DND-41 (cell line): ENCODE results near the gene SLCO1B1.

Experiments used
- EZH2 ChIP-seq: IDR thresholded peaks from 3 replicates; pipeline ENCODE4 v1.6.1; 2012; ENCODE audit warnings: borderline replicate concordance, low read depth, mild to moderate bottlenecking, moderate library complexity, low read length, inconsistent platforms; ENCODE audit not compliant: severe bottlenecking
- TF ChIP-seq, protein P1 (sequence below): IDR thresholded peaks from 2 replicates; pipeline ENCODE4 v1.5.1; 2012; ENCODE audit warnings: borderline replicate concordance, low read length, moderate library complexity, mild to moderate bottlenecking; ENCODE audit not compliant: poor library complexity, severe bottlenecking; ENCODE audit errors: extremely low read depth

DNA sequence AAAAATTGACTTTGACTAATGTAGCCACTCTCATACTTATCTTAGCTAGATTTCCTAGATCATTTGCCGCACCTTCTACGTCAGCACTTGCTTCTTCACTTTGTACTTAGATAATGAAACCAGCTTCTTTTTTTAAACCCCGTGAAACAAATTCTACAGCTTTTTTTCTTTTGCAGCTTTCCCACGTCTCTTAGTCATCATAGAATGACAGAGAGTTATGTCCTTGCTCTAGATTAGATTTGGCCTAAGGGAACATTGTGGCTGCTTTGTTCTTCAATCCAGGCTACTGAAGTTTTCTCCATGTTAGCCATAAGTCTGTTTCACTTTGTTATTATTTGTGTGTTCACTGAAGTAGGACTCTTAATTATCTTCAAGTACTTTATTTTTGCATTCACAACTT lies 108.9 kb downstream of the SLCO1B1 start:
- TF ChIP-seq, protein P1, sequence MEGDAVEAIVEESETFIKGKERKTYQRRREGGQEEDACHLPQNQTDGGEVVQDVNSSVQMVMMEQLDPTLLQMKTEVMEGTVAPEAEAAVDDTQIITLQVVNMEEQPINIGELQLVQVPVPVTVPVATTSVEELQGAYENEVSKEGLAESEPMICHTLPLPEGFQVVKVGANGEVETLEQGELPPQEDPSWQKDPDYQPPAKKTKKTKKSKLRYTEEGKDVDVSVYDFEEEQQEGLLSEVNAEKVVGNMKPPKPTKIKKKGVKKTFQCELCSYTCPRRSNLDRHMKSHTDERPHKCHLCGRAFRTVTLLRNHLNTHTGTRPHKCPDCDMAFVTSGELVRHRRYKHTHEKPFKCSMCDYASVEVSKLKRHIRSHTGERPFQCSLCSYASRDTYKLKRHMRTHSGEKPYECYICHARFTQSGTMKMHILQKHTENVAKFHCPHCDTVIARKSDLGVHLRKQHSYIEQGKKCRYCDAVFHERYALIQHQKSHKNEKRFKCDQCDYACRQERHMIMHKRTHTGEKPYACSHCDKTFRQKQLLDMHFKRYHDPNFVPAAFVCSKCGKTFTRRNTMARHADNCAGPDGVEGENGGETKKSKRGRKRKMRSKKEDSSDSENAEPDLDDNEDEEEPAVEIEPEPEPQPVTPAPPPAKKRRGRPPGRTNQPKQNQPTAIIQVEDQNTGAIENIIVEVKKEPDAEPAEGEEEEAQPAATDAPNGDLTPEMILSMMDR = no peak
- TF ChIP-seq EZH2 = no peak
